Forelimb muscle (tissue), 1 donor: ENCODE data around the gene CBL. TPM values are rescaled to one million over a fixed set of nuclear protein-coding genes. Genes with fewer than 3 reads are reported as not detected.

Source experiments
- DNase-seq: peaks from one replicate; pipeline ENCODE4 v3.0.0-alpha.2; 2013; ENCODE audit warnings: low read depth
- polyA plus RNA-seq: library from polyadenylated mRNA; unstranded; fragments of 120-200 nt; gene quantifications from one replicate; pipeline ENCODE4 v1.2.1, GENCODE V29; 2013; ENCODE audit not compliant: insufficient read length

Gene CBL
- polyA plus RNA-seq, 1 donor: 11.4 TPM

- no peak for DNase-seq
These were observed 126.1 kb downstream of the CBL start for GRCh38 chr11:119332111-119332765.

GRCh38 chr11:119334174-119334930 lies 128.2 kb downstream of the CBL start, which contains the start of gene RNF26:
RNF26 (plus strand) TSS chr11:119334527; CDS start chr11:119335123, 596 bp downstream.
- peak; percentile 98 for DNase-seq

GRCh38 chr11:119335091-119335654 lies 129.0 kb downstream of the CBL start:
- DNase-seq: no peak

GRCh38 chr11:119335655-119336543 lies 129.8 kb downstream of the CBL start:
- no peak for DNase-seq

GRCh38 chr11:119336744-119337469 lies 130.8 kb downstream of the CBL start:
- DNase-seq: no peak

- no peak for DNase-seq
These were observed 131.6 kb downstream of the CBL start for GRCh38 chr11:119337581-119338317.

GRCh38 chr11:119338318-119338890 lies 132.3 kb downstream of the CBL start:
- DNase-seq: no peak

GRCh38 chr11:119338965-119339588 lies 132.9 kb downstream of the CBL start:
- DNase-seq: no peak

GRCh38 chr11:119339589-119340334 lies 133.6 kb downstream of the CBL start:
- DNase-seq: no peak

GRCh38 chr11:119340335-119341221 lies 134.4 kb downstream of the CBL start, which contains the start of gene C1QTNF5:
C1QTNF5 (minus strand) TSS chr11:119340883; CDS start chr11:119340397, 486 bp downstream.
- DNase-seq: no peak

- no peak for DNase-seq
These were observed 135.3 kb downstream of the CBL start for GRCh38 chr11:119341222-119342022.

- no peak for DNase-seq
These were observed 135.8 kb downstream of the CBL start for GRCh38 chr11:119342023-119342300.

- no peak for DNase-seq
These were observed 136.4 kb downstream of the CBL start for GRCh38 chr11:119342362-119343130.

GRCh38 chr11:119343726-119344125 lies 137.6 kb downstream of the CBL start:
- DNase-seq: no peak

- no peak for DNase-seq
These were observed 138.3 kb downstream of the CBL start for GRCh38 chr11:119344291-119345010.

- DNase-seq: no peak
These were observed 139.5 kb downstream of the CBL start for GRCh38 chr11:119345685-119346084.
